HCT116 (cell line): Measurements from ENCODE around the gene ASCC1. TPM values are rescaled to one million over a fixed set of nuclear protein-coding genes. Genes with fewer than 3 reads are reported as not detected.

ENCODE experiments used
- ATAC-seq: fragments of 200-7000 bp; cut with Tn5 transposase; 2 replicates; pipeline ENCODE4 v1.9.1; 2020; ENCODE audit warnings: mild to moderate bottlenecking, moderate library complexity
- BruUV-seq: library from RNA; stranded (reverse); fragments of 400-500 nt; replicated peaks from 2 replicates; lab custom pipeline; 2021; lab: Mats Ljungman, UMichigan
- CTCF ChIA-PET: fragments of 300-600 bp; sonication (Branson Sonifier 250); formaldehyde crosslinking; loops from one replicate; lab custom pipeline; 2021; ENCODE audit warnings: antibody characterized with exemption; lab: Charles Lee
- POLR2A ChIA-PET: fragments of 300-600, 350-600 bp; sonication (Branson Sonifier 250); formaldehyde crosslinking; loops from one replicate; lab custom pipeline; 2021; ENCODE audit warnings: antibody characterized with exemption; lab: Charles Lee
- RAD21 ChIA-PET, 2 experiments: fragments of 300-600 bp; sonication (Branson Sonifier 250); formaldehyde crosslinking; loops; one replicate each; lab custom pipeline; 2023; ENCODE audit warnings: low total read pairs in 2 of 2; ENCODE audit not compliant: uncharacterized antibody in 2 of 2, unreplicated experiment in 2 of 2, low non-redundant PET in 1 of 2; lab: Charles Lee
- DNase-seq: peaks from one replicate; pipeline ENCODE4 v3.0.0-alpha.2; 2010; ENCODE audit warnings: low read depth, low spot score
- H2AFZ ChIP-seq: fragments of 200-600 bp; shearing (Covaris generic), sonication (generic); 2 replicates; pipeline ENCODE4 v1.6.1; 2017; ENCODE audit warnings: low read depth, mixed run types, mixed read lengths, antibody characterized with exemption, low read length; ENCODE audit not compliant: poor library complexity, severe bottlenecking
- H3K27ac ChIP-seq: 2 replicates; pipeline ENCODE4 v1.5.1; 2012; ENCODE audit warnings: low read depth, low read length
- H3K27me3 ChIP-seq: fragments of 200-600 bp; sonication (generic); 2 replicates; pipeline ENCODE4 v1.6.1; 2016; ENCODE audit warnings: mixed run types, low read length, mixed read lengths; ENCODE audit not compliant: insufficient read depth
- H3K36me3 ChIP-seq, 2 experiments: fragments of 200-500 bp in 1 of 2; fragments of 200-600 bp in 1 of 2; sonication (Bioruptor generic) in 1 of 2; sonication (generic) in 1 of 2; 2 replicates each; pipeline versions ENCODE4 v1.5.1 to v1.6.1; 2014 to 2016; ENCODE audit warnings: low read length in 2 of 2, inconsistent platforms in 1 of 2, mixed read lengths in 1 of 2, mixed run types in 1 of 2; ENCODE audit not compliant: insufficient read depth in 2 of 2, control insufficient read depth in 1 of 2
- H3K4me1 ChIP-seq, 2 experiments: fragments of 200-600 bp in 1 of 2; sonication (generic) in 1 of 2; 2 replicates each; pipeline versions ENCODE4 v1.5.1 to v1.6.1; 2012 to 2017; ENCODE audit warnings: low read length in 2 of 2, inconsistent platforms in 1 of 2, mild to moderate bottlenecking in 1 of 2, mixed read lengths in 1 of 2, mixed run types in 1 of 2, moderate library complexity in 1 of 2; ENCODE audit not compliant: insufficient read depth in 2 of 2, control insufficient read depth in 1 of 2
- H3K4me2 ChIP-seq: fragments of 200-600 bp; sonication (generic); 2 replicates; pipeline ENCODE4 v1.6.1; 2017; ENCODE audit warnings: mixed run types, low read length, mixed read lengths
- H3K4me3 ChIP-seq, 2 experiments: fragments of 200-600 bp in 1 of 2; sonication (generic) in 1 of 2; replicated peaks in 1 of 2; 2 replicates each; pipeline ENCODE4 v1.5.1; 2011 to 2016; ENCODE audit warnings: low read length in 2 of 2, control low read depth in 1 of 2, low read depth in 1 of 2, mild to moderate bottlenecking in 1 of 2, mixed read lengths in 1 of 2, mixed run types in 1 of 2
- H3K79me2 ChIP-seq: fragments of 200-600 bp; sonication (generic); 2 replicates; pipeline ENCODE4 v1.6.1; 2017; ENCODE audit warnings: mild to moderate bottlenecking, mixed run types, low read length, moderate library complexity, mixed read lengths; ENCODE audit not compliant: insufficient read depth
- H3K9ac ChIP-seq: fragments of 200-600 bp; sonication (generic); 2 replicates; pipeline ENCODE4 v1.6.1; 2016; ENCODE audit warnings: low read length, mixed read lengths
- H3K9me2 ChIP-seq: fragments of 200-600 bp; sonication (generic), shearing (Covaris generic); 2 replicates; pipeline ENCODE4 v1.6.1; 2017; ENCODE audit warnings: mixed run types, mild to moderate bottlenecking, moderate library complexity; ENCODE audit not compliant: insufficient read depth
- H3K9me3 ChIP-seq, 2 experiments: fragments of 200-500 bp in 1 of 2; fragments of 200-600 bp in 1 of 2; sonication (Bioruptor generic) in 1 of 2; sonication (generic) in 1 of 2; 2 replicates each; pipeline ENCODE4 v1.6.1; 2014 to 2017; ENCODE audit warnings: low read length in 2 of 2, mixed read lengths in 2 of 2, inconsistent platforms in 1 of 2, low read depth in 1 of 2, mild to moderate bottlenecking in 1 of 2, mixed run types in 1 of 2, moderate library complexity in 1 of 2; ENCODE audit not compliant: control insufficient read depth in 1 of 2, insufficient read depth in 1 of 2
- H4K20me1 ChIP-seq: fragments of 200-600 bp; sonication (generic), shearing (Covaris generic); 2 replicates; pipeline ENCODE4 v1.6.1; 2017; ENCODE audit warnings: mixed run types, mild to moderate bottlenecking, moderate library complexity; ENCODE audit not compliant: insufficient read depth
- CTCF ChIP-seq, 3 experiments: fragments of 200-600 bp in 1 of 3; sonication (generic) in 1 of 3; IDR thresholded peaks in 2 of 3; conservative IDR thresholded peaks in 1 of 3; 2 replicates each; pipeline ENCODE4 v1.5.1; 2012 to 2017; ENCODE audit warnings: low read depth in 2 of 3, low read length in 2 of 3, antibody characterized with exemption in 1 of 3, borderline replicate concordance in 1 of 3, control low read depth in 1 of 3, mild to moderate bottlenecking in 1 of 3, mixed read lengths in 1 of 3, mixed run types in 1 of 3, moderate library complexity in 1 of 3; ENCODE audit not compliant: insufficient read depth in 1 of 3
- EGR1 ChIP-seq: IDR thresholded peaks from 2 replicates; pipeline ENCODE4 v1.6.1; 2012; ENCODE audit warnings: low read depth
- ELF1 ChIP-seq: IDR thresholded peaks from 2 replicates; pipeline ENCODE4 v1.6.1; 2012; ENCODE audit warnings: low read depth, borderline replicate concordance
- EZH2phosphoT487 ChIP-seq: fragments of 200-600 bp; IDR thresholded peaks from 2 replicates; pipeline ENCODE4 v1.6.1; 2018; ENCODE audit warnings: antibody characterized with exemption, borderline replicate concordance
- FOSL1 ChIP-seq: IDR thresholded peaks from 2 replicates; pipeline ENCODE4 v1.6.1; 2012; ENCODE audit warnings: low read depth
- JUND ChIP-seq: IDR thresholded peaks from 2 replicates; pipeline ENCODE4 v1.6.1; 2012
- MAX ChIP-seq: IDR thresholded peaks from 2 replicates; pipeline ENCODE4 v1.6.1; 2012
- POLR2AphosphoS5 ChIP-seq: IDR thresholded peaks from 2 replicates; pipeline ENCODE4 v1.6.1; 2011; ENCODE audit warnings: mild to moderate bottlenecking, low read depth, low read length, moderate library complexity
- SP1 ChIP-seq: IDR thresholded peaks from 2 replicates; pipeline ENCODE4 v1.6.1; 2012; ENCODE audit warnings: low read depth
- SRF ChIP-seq: IDR thresholded peaks from 2 replicates; pipeline ENCODE4 v1.6.1; 2012; ENCODE audit warnings: low read depth
- ZFX ChIP-seq: fragments of 450-650 bp; IDR thresholded peaks from 2 replicates; pipeline ENCODE4 v1.6.1; 2017
- ZNF274 ChIP-seq: fragments of 200-500 bp; sonication (Bioruptor generic); IDR thresholded peaks from 2 replicates; pipeline ENCODE4 v1.6.1; 2014; ENCODE audit warnings: mild to moderate bottlenecking, low read depth, low read length, inconsistent platforms
- intact Hi-C: fragments of 100-400 bp; cut with micrococcal nuclease; formaldehyde crosslinking; loops from 2 replicates; pipeline ENCODE4 v1.10.0; 2022
- total RNA-seq: library from RNA; stranded (reverse); gene quantifications from one replicate; pipeline ENCODE4 v1.2.1, GENCODE V29; 2021; ENCODE audit not compliant: unreplicated experiment

The ASCC1 gene
- total RNA-seq, 1 experiment from 2014 or later, result 34.5 TPM

GRCh38 chr10:72085864-72086465 is 130.1 kb downstream of the ASCC1 start:
- intact Hi-C loops, result no loop called here
- Histone ChIP-seq H4K20me1 (no peaks in the 10 kb centered on the region), H3K4me3 (no peak overlapping the region), H3K79me2 (no peaks in the 10 kb centered on the region), H3K4me2 (peak overlapping the region; percentile 23; the same call in 1 of the 2 replicates), H3K36me3 (no peaks in the 10 kb centered on the region), H3K9me3 (no peaks in the 10 kb centered on the region)
- ATAC-seq (no peak), DNase-seq (no peak)
- RAD21 ChIA-PET, result interaction anchor here in 1 of 2 experiments (0.6 kb wide), 1 partner anchor 136 kb away, joined by 3 read pairs; no protein-coding TSS in a partner anchor
- no TSS peak for BruUV-seq
- TF ChIP-seq CTCF (IDR thresholded peaks at IDR 0.05 in 2 of 3, conservative IDR thresholded peaks at IDR 0.05 in 1 of 3; ENCODE audit: borderline replicate concordance in 1 of 3, insufficient read depth in 1 of 3, low read depth in 2 of 3, low read length in 2 of 3) (no peak), SRF (no peak), POLR2AphosphoS5 (no peak), ZNF274 (no peak), SP1 (no peak)
- TF ChIP-seq, all 23 proteins: peak for 0
- Histone ChIP-seq H3K27me3 (no peaks in the 10 kb centered on the region), H3K27ac (no peak overlapping the region), H3K9me2 (no peaks in the 10 kb centered on the region), H3K4me1 (peaks cover 9 to 25% of the 10 kb centered on the region in 2 experiments), H2AFZ (no peak overlapping the region), H3K9ac (no peak overlapping the region)
- POLR2A ChIA-PET, result no interaction called here
- CTCF ChIA-PET, result no interaction called here

GRCh38 chr10:72085166-72085565 is 130.9 kb downstream of the ASCC1 start:
- Histone ChIP-seq H3K27ac (no peak overlapping the region), H3K36me3 (no peaks in the 10 kb centered on the region), H3K79me2 (no peaks in the 10 kb centered on the region), H3K9me2 (no peaks in the 10 kb centered on the region), H3K4me1 (peaks cover 17 to 33% of the 10 kb centered on the region in 2 experiments), H3K27me3 (no peaks in the 10 kb centered on the region), H3K4me2 (no peak overlapping the region), H2AFZ (no peak overlapping the region), H3K4me3 (no peak overlapping the region), H4K20me1 (no peaks in the 10 kb centered on the region), H3K9ac (no peak overlapping the region), H3K9me3 (no peaks in the 10 kb centered on the region)
- POLR2A ChIA-PET, result no interaction called here
- ATAC-seq (no peak), DNase-seq (no peak)
- TF ChIP-seq MAX, result no peak
- no peak for TF ChIP-seq EGR1
- no peak for TF ChIP-seq ZFX
- no peak for TF ChIP-seq SRF
- TF ChIP-seq FOSL1, result no peak
- TF ChIP-seq CTCF (IDR thresholded peaks at IDR 0.05 in 2 of 3, conservative IDR thresholded peaks at IDR 0.05 in 1 of 3; ENCODE audit: borderline replicate concordance in 1 of 3, insufficient read depth in 1 of 3, low read depth in 2 of 3, low read length in 2 of 3), result no peak
- TF ChIP-seq JUND, result no peak
- TF ChIP-seq EZH2phosphoT487, result no peak
- no peak for TF ChIP-seq ELF1
- CTCF ChIA-PET, result no interaction called here
- RAD21 ChIA-PET, result no interaction called here
- intact Hi-C loops, result no loop called here
- BruUV-seq, result no TSS peak
